ENCODE data around the gene STX5.
"Not testable (repeated sequence)": the region's sequence is repeated elsewhere in the genome, so short reads cannot be mapped to it uniquely, and the experiment has no call there.

Gene STX5

GRCh38 chr11:62787005-62787759 is 44.7 kb downstream of the STX5 start, which contains the start of gene TMEM179B:
Gene TMEM179B (plus strand): TSS chr11:62787402. CDS start chr11:62787432, 30 bp downstream.
- Histone ChIP-seq H3K9ac (ENCODE audit: low read length) (peak within 1 kb of the TSS; percentile 79), H3K4me1 (ENCODE audit: control insufficient read depth, insufficient read depth, low read length) (peaks cover 24% of the 10 kb centered on the region), H3K4me3 (ENCODE audit: low read length) (peak within 1 kb of the TSS; percentile 68), H3K36me3 (ENCODE audit: control insufficient read depth, insufficient read depth, low read length) (peaks cover 11% of the 10 kb centered on the region), H3K9me3 (ENCODE audit: control insufficient read depth, low read length) (no peaks in the 10 kb centered on the region), H3K27me3 (ENCODE audit: control insufficient read depth, insufficient read depth, low read length) (no peaks in the 10 kb centered on the region)

DNA sequence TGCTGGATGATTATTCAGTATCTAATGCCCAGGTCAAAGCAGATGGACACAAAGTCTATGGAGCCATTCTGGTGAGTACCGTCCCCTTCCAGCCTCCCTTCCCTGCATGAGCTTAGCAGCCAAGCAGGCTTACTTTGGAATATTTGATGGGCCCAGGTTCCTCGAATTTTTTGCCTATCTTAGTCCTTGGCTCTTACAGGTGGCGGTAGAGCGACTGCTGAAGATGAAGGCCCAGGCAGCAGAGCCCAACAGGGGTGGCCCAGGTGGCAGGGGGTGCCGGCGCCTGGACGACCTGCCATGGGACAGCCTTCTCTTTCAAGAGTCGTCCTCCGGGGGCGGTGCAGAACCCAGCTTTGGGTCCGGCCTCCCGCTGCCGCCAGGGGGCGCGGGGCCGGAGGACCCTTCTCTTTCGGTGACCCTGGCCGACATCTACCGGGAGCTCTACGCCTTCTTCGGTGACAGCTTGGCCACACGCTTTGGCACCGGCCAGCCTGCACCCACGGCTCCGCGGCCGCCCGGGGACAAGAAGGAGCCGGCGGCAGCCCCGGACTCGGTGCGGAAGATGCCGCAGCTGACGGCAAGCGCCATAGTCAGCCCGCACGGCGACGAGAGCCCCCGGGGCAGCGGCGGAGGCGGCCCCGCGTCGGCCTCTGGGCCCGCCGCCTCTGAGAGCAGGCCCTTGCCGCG is 45.4 kb downstream of the STX5 start:
- no peaks in the 10 kb centered on the region for H3K27me3 ChIP-seq (ENCODE audit: control insufficient read depth, insufficient read depth, low read length)
- H3K4me1 ChIP-seq (ENCODE audit: control insufficient read depth, insufficient read depth, low read length), result peaks cover 22% of the 10 kb centered on the region
- H3K36me3 ChIP-seq (ENCODE audit: control insufficient read depth, insufficient read depth, low read length), result peaks cover 11% of the 10 kb centered on the region
- H3K9me3 ChIP-seq (ENCODE audit: control insufficient read depth, low read length), result no peaks in the 10 kb centered on the region
- peak overlapping the region; percentile 79 for H3K9ac ChIP-seq (ENCODE audit: low read length)
- H3K4me3 ChIP-seq (ENCODE audit: low read length), result peak overlapping the region; percentile 68

GRCh38 chr11:62782753-62783152 is 49.1 kb downstream of the STX5 start:
- Histone ChIP-seq H3K4me1 (ENCODE audit: control insufficient read depth, insufficient read depth, low read length) (peaks cover 8% of the 10 kb centered on the region), H3K36me3 (ENCODE audit: control insufficient read depth, insufficient read depth, low read length) (no peaks in the 10 kb centered on the region), H3K27me3 (ENCODE audit: control insufficient read depth, insufficient read depth, low read length) (no peaks in the 10 kb centered on the region), H3K9ac (ENCODE audit: low read length) (no peak overlapping the region), H3K9me3 (ENCODE audit: control insufficient read depth, low read length) (no peaks in the 10 kb centered on the region), H3K4me3 (ENCODE audit: low read length) (no peak overlapping the region)

- no peaks in the 10 kb centered on the region for H3K27me3 ChIP-seq (ENCODE audit: control insufficient read depth, insufficient read depth, low read length)
- H3K9ac ChIP-seq (ENCODE audit: low read length), result no peak overlapping the region
- no peak overlapping the region for H3K4me3 ChIP-seq (ENCODE audit: low read length)
- no peaks in the 10 kb centered on the region for H3K9me3 ChIP-seq (ENCODE audit: control insufficient read depth, low read length)
- H3K4me1 ChIP-seq (ENCODE audit: control insufficient read depth, insufficient read depth, low read length), result no peaks in the 10 kb centered on the region
- peaks cover 7% of the 10 kb centered on the region for H3K36me3 ChIP-seq (ENCODE audit: control insufficient read depth, insufficient read depth, low read length)
These were observed 53.4 kb downstream of the STX5 start for GRCh38 chr11:62778441-62778840.

GRCh38 chr11:62777389-62777788 is 54.5 kb downstream of the STX5 start:
- H3K27me3 ChIP-seq (ENCODE audit: control insufficient read depth, insufficient read depth, low read length), result no peaks in the 10 kb centered on the region
- H3K4me1 ChIP-seq (ENCODE audit: control insufficient read depth, insufficient read depth, low read length), result no peaks in the 10 kb centered on the region
- no peak overlapping the region for H3K9ac ChIP-seq (ENCODE audit: low read length)
- H3K36me3 ChIP-seq (ENCODE audit: control insufficient read depth, insufficient read depth, low read length), result peaks cover 7% of the 10 kb centered on the region
- no peak overlapping the region for H3K4me3 ChIP-seq (ENCODE audit: low read length)
- no peaks in the 10 kb centered on the region for H3K9me3 ChIP-seq (ENCODE audit: control insufficient read depth, low read length)

GRCh38 chr11:62775646-62776045 is 56.2 kb downstream of the STX5 start:
- H3K9me3 ChIP-seq (ENCODE audit: control insufficient read depth, low read length), result no peaks in the 10 kb centered on the region
- no peak overlapping the region for H3K9ac ChIP-seq (ENCODE audit: low read length)
- peaks cover 7% of the 10 kb centered on the region for H3K4me1 ChIP-seq (ENCODE audit: control insufficient read depth, insufficient read depth, low read length)
- no peak overlapping the region for H3K4me3 ChIP-seq (ENCODE audit: low read length)
- H3K36me3 ChIP-seq (ENCODE audit: control insufficient read depth, insufficient read depth, low read length), result peaks cover 7% of the 10 kb centered on the region
- no peaks in the 10 kb centered on the region for H3K27me3 ChIP-seq (ENCODE audit: control insufficient read depth, insufficient read depth, low read length)

DNA sequence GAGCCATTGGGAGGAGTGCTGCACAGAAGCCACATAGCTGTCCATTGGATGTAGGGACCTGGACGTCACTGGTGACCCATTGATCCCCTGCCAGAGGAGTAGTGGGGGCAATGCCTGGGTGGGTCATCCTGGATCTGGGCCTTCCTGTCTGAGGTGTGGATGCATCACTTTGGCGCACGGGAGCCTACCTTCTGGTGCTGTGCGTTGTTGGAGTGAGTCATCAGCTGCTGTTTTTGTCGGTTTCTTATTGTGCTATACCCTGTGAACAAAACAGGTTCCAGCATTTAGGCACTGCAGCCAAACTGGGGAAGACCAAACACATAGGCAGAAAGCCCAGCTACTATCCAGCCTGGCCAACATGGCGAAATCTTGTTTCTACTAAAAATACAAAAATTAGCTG is 57.4 kb downstream of the STX5 start:
- H3K4me1 ChIP-seq (ENCODE audit: control insufficient read depth, insufficient read depth, low read length), result peaks cover 18% of the 10 kb centered on the region
- H3K36me3 ChIP-seq (ENCODE audit: control insufficient read depth, insufficient read depth, low read length), result peaks cover 7% of the 10 kb centered on the region
- H3K27me3 ChIP-seq (ENCODE audit: control insufficient read depth, insufficient read depth, low read length), result no peaks in the 10 kb centered on the region
- H3K4me3 ChIP-seq (ENCODE audit: low read length), result no peak overlapping the region
- H3K9me3 ChIP-seq (ENCODE audit: control insufficient read depth, low read length), result no peaks in the 10 kb centered on the region
- H3K9ac ChIP-seq (ENCODE audit: low read length), result no peak overlapping the region

- Histone ChIP-seq H3K36me3 (ENCODE audit: control insufficient read depth, insufficient read depth, low read length) (peaks cover 7% of the 10 kb centered on the region), H3K9ac (ENCODE audit: low read length) (peak within 1 kb of the TSS; percentile 76), H3K9me3 (ENCODE audit: control insufficient read depth, low read length) (no peaks in the 10 kb centered on the region), H3K4me3 (ENCODE audit: low read length) (peak within 1 kb of the TSS; percentile 85), H3K27me3 (ENCODE audit: control insufficient read depth, insufficient read depth, low read length) (no peaks in the 10 kb centered on the region), H3K4me1 (ENCODE audit: control insufficient read depth, insufficient read depth, low read length) (peaks cover 18% of the 10 kb centered on the region)
These were observed 60.5 kb downstream of the STX5 start, which contains the start of gene TAF6L for GRCh38 chr11:62771144-62772021. Gene TAF6L (plus strand): TSS chr11:62771396. CDS start chr11:62775784, 4,388 bp downstream.

GRCh38 chr11:62770778-62771143 is 61.1 kb downstream of the STX5 start:
- H3K27me3 ChIP-seq (ENCODE audit: control insufficient read depth, insufficient read depth, low read length), result no peaks in the 10 kb centered on the region
- H3K4me3 ChIP-seq (ENCODE audit: low read length), result peak overlapping the region; percentile 14
- peak overlapping the region; percentile 24 for H3K9ac ChIP-seq (ENCODE audit: low read length)
- H3K9me3 ChIP-seq (ENCODE audit: control insufficient read depth, low read length), result no peaks in the 10 kb centered on the region
- H3K36me3 ChIP-seq (ENCODE audit: control insufficient read depth, insufficient read depth, low read length), result peaks cover 5% of the 10 kb centered on the region
- peaks cover 18% of the 10 kb centered on the region for H3K4me1 ChIP-seq (ENCODE audit: control insufficient read depth, insufficient read depth, low read length)

GRCh38 chr11:62760867-62761227 is 71.0 kb downstream of the STX5 start:
- not testable (repeated sequence) for H3K4me1 ChIP-seq (ENCODE audit: control insufficient read depth, insufficient read depth, low read length); H3K27me3 ChIP-seq (ENCODE audit: control insufficient read depth, insufficient read depth, low read length); H3K9ac ChIP-seq (ENCODE audit: low read length); H3K9me3 ChIP-seq (ENCODE audit: control insufficient read depth, low read length); H3K36me3 ChIP-seq (ENCODE audit: control insufficient read depth, insufficient read depth, low read length); H3K4me3 ChIP-seq (ENCODE audit: low read length)

GRCh38 chr11:62757846-62758788 is 73.7 kb downstream of the STX5 start:
- Histone ChIP-seq H3K9me3 (ENCODE audit: control insufficient read depth, low read length) (no peaks in the 10 kb centered on the region), H3K36me3 (ENCODE audit: control insufficient read depth, insufficient read depth, low read length) (no peaks in the 10 kb centered on the region), H3K9ac (ENCODE audit: low read length) (no peak overlapping the region), H3K27me3 (ENCODE audit: control insufficient read depth, insufficient read depth, low read length) (no peaks in the 10 kb centered on the region), H3K4me1 (ENCODE audit: control insufficient read depth, insufficient read depth, low read length) (peaks cover 9% of the 10 kb centered on the region), H3K4me3 (ENCODE audit: low read length) (no peak overlapping the region)

All from mucosa of stomach (tissue), 1 donor.